Measurements from ENCODE around the gene PEX1. TPM values are rescaled to one million over a fixed set of nuclear protein-coding genes. Genes with fewer than 3 reads are reported as not detected.
"Not testable (repeated sequence)": the region's sequence is repeated elsewhere in the genome, so short reads cannot be mapped to it uniquely, and the experiment has no call there.

Gene PEX1
- total and polyA plus RNA-seq, 2 of the 4 experiments (the other 2 are of a cell fraction), result 8.1 to 12.7 TPM

DNA sequence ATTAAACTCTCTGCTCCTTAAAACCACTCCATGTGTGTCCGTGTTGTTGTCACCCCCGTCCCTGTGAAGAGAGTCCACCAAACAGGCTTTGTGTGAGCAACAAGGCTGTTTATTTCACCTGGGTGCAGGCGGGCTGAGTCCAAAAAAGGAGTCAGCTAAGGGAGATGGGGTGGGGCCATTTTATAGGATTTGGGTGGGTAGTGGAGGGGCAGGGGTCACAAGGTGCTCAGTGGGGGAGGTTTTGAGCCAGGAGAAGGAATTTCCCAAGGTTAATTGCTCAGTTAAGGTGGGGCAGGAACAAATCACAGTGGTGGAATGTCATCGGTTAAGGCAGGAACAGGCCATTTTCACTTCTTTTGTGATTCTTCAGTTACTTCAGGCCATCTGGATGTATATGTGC, 49.2 kb downstream of the PEX1 start:
- H4K91ac ChIP-seq (ENCODE audit: insufficient read depth, low read depth, low read length); H2AFZ ChIP-seq (replicated peaks; ENCODE audit: low read length, poor library complexity); H2AK9ac ChIP-seq (replicated peaks; ENCODE audit: low read depth, low read length, poor library complexity); H2BK15ac ChIP-seq (ENCODE audit: low read depth, low read length); H3K36me3 ChIP-seq (ENCODE audit: control insufficient read depth, insufficient read depth, low read length); H3K4me3 ChIP-seq (ENCODE audit: insufficient read depth, low read depth, low read length); H3K9me1 ChIP-seq (ENCODE audit: insufficient read depth, low read length); H3K14ac ChIP-seq (replicated peaks; ENCODE audit: low read depth, low read length); H4K8ac ChIP-seq (ENCODE audit: low read depth in 2 of 2, low read length in 2 of 2); intact Hi-C loops (cut with micrococcal nuclease); ATAC-seq (ENCODE audit: low read depth); H3K56ac ChIP-seq (ENCODE audit: extremely low read depth, insufficient read depth, low read length); dilution Hi-C loops (cut with HindIII; ENCODE audit: low sequenced_read_pairs, unreplicated experiment); H2BK120ac ChIP-seq (ENCODE audit: low read depth, low read length); in situ Hi-C loops (cut with MboI; ENCODE audit: low sequenced_read_pairs); H3K23ac ChIP-seq (ENCODE audit: low read depth, low read length); H4K20me1 ChIP-seq (ENCODE audit: insufficient read depth, low read length); H3K4me2 ChIP-seq (ENCODE audit: low read depth, low read length); H3K9ac ChIP-seq (ENCODE audit: low read depth, low read length); H3K18ac ChIP-seq (ENCODE audit: low read depth, low read length); DNase-seq; CTCF ChIA-PET; H3K4me1 ChIP-seq (ENCODE audit: control insufficient read depth, insufficient read depth, low read length); POLR2A ChIA-PET (ENCODE audit: unreplicated experiment); H2BK20ac ChIP-seq (ENCODE audit: low read depth, low read length); H3K27ac ChIP-seq (ENCODE audit: insufficient read depth, low read length); H3K27me3 ChIP-seq (ENCODE audit: control insufficient read depth, insufficient read depth, low read length); BruUV-seq (replicated peaks); H4K5ac ChIP-seq (ENCODE audit: low read depth, low read length); H3K9me3 ChIP-seq (ENCODE audit: control insufficient read depth, insufficient read depth, low read length); H2AK5ac ChIP-seq (ENCODE audit: low read depth, low read length); H2BK5ac ChIP-seq (ENCODE audit: low read depth, low read length, poor library complexity, severe bottlenecking); H3K4ac ChIP-seq (ENCODE audit: low read depth, low read length); H3K79me1 ChIP-seq (ENCODE audit: low read depth in 1 of 2, low read length in 2 of 2): not testable (repeated sequence)
- WGBS, 2 experiments (ENCODE audit: extremely low coverage in 2 of 2, insufficient read length in 1 of 2), result 100% methylated on average over 1 of the region's 4 CpGs; no CpG with 5 or more reads in 1 of the 2 experiments

Data from IMR-90 (cell line).